Measurements from ENCODE around the gene CSNK2B.

The CSNK2B gene

DNA sequence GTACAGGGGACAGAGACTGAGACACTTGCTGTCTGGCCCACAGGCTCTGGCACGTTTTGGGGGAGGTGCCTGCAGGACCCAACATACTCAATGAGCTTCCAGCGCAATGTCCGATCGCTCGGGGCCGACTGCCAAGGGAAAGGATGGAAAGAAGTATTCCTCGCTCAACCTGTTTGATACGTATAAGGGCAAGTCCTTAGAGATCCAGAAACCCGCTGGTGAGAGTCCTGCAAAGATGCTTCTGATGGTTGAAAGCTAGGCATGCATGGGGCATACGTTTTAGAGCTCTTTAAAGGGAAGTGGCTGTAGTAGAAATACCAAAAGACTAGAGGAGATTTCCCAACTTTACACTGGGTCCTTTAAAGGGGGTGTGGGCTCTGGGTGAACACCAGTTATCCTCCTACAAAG is 43.2 kb upstream of the CSNK2B start:
- in situ Hi-C loops (cut with MboI; ENCODE audit: low pct_unique_long_range_greater_than_20kb, low sequenced_read_pairs, unreplicated experiment), result no loop called here
- TF ChIP-seq, protein P1, sequence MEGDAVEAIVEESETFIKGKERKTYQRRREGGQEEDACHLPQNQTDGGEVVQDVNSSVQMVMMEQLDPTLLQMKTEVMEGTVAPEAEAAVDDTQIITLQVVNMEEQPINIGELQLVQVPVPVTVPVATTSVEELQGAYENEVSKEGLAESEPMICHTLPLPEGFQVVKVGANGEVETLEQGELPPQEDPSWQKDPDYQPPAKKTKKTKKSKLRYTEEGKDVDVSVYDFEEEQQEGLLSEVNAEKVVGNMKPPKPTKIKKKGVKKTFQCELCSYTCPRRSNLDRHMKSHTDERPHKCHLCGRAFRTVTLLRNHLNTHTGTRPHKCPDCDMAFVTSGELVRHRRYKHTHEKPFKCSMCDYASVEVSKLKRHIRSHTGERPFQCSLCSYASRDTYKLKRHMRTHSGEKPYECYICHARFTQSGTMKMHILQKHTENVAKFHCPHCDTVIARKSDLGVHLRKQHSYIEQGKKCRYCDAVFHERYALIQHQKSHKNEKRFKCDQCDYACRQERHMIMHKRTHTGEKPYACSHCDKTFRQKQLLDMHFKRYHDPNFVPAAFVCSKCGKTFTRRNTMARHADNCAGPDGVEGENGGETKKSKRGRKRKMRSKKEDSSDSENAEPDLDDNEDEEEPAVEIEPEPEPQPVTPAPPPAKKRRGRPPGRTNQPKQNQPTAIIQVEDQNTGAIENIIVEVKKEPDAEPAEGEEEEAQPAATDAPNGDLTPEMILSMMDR (IDR thresholded peaks at IDR 0.05; ENCODE audit: extremely low read depth, insufficient read depth, missing control alignments), result no peak
- no peak for DNase-seq (ENCODE audit: low spot score)

DNA sequence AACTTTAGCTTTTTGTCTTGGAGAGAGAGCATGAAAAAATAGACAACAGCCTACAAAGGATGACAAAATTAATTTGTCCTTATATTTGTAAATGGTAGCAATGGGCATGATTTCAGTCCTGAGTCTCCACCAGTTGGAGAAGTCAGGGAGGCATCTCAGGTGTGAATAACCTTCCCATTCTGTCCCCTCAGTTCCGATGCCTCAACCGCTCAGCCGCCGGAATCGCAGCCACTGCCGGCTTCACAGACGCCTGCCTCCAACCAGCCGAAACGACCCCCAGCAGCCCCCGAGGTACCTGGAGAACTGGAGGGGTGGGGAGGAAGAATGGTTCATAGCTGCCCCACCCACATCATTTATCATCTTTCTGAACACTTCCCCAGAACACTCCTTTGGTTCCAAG is 41.8 kb upstream of the CSNK2B start:
- TF ChIP-seq, protein P1 (IDR thresholded peaks at IDR 0.05; ENCODE audit: extremely low read depth, insufficient read depth, missing control alignments), result no peak
- no peak for DNase-seq (ENCODE audit: low spot score)
- in situ Hi-C loops (cut with MboI; ENCODE audit: low pct_unique_long_range_greater_than_20kb, low sequenced_read_pairs, unreplicated experiment), result no loop called here

DNA sequence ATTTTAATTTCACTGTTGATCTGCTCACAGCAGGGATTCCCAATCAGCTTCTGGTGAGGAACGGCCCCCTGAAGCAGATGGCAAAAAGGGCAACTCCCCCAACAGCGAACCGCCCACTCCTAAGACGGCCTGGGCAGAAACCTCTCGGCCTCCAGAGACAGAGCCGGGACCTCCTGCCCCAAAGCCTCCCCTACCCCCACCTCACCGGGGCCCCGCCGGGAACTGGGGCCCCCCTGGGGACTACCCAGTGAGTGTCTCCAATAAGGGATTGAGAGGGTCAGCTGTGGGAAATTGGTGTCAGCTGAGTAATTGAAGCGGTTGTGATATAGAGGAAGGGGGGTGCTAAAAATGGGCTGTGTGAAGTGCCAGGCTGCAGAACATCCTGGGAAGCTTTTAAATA is 38.9 kb upstream of the CSNK2B start:
- in situ Hi-C loops (cut with MboI; ENCODE audit: low pct_unique_long_range_greater_than_20kb, low sequenced_read_pairs, unreplicated experiment), result no loop called here
- no peak for DNase-seq (ENCODE audit: low spot score)
- TF ChIP-seq, protein P1 (IDR thresholded peaks at IDR 0.05; ENCODE audit: extremely low read depth, insufficient read depth, missing control alignments), result no peak

DNA sequence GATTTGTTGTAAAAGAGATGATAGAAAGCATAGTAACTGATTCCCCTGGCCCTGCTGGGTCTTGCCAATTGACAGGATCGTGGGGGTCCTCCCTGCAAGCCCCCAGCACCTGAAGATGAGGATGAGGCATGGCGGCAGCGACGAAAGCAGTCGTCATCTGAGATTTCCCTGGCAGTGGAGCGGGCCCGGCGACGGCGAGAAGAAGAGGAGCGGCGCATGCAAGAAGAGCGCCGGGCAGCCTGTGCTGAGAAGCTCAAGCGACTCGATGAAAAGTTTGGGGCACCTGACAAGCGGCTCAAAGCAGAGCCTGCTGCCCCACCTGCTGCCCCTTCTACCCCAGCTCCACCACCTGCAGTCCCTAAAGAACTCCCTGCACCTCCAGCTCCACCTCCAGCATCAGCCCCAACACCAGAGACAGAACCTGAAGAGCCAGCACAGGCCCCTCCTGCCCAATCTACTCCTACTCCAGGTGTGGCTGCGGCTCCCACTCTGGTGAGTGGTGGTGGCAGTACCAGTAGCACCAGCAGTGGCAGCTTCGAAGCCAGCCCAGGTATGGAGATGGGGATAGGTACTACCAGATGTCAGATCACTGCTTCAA is 38.1 kb upstream of the CSNK2B start:
- TF ChIP-seq, protein P1 (IDR thresholded peaks at IDR 0.05; ENCODE audit: extremely low read depth, insufficient read depth, missing control alignments), result no peak

DNA sequence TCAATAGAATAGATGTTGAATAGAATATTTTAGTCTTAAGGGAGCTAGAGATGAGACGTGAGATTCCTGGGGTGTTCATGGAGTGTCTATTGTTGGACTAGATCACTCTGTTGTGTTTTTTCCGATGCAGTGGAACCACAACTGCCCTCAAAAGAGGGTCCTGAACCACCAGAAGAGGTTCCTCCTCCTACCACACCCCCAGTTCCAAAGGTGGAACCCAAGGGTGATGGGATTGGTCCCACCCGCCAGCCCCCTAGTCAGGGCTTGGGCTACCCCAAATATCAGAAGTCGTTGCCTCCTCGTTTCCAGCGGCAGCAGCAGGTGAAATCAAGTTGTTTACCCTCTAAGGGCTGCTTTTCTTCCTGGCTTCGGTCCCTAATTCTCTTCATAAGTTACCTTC is 36.9 kb upstream of the CSNK2B start:
- TF ChIP-seq, protein P1 (IDR thresholded peaks at IDR 0.05; ENCODE audit: extremely low read depth, insufficient read depth, missing control alignments), result no peak
- no peak for DNase-seq (ENCODE audit: low spot score)
- in situ Hi-C loops (cut with MboI; ENCODE audit: low pct_unique_long_range_greater_than_20kb, low sequenced_read_pairs, unreplicated experiment), result no loop called here

More for the DNA sequence above, 38.1 kb upstream of the CSNK2B start:
- in situ Hi-C loops (cut with MboI; ENCODE audit: low pct_unique_long_range_greater_than_20kb, low sequenced_read_pairs, unreplicated experiment), result no loop called here
- no peak for DNase-seq (ENCODE audit: low spot score)

DNA sequence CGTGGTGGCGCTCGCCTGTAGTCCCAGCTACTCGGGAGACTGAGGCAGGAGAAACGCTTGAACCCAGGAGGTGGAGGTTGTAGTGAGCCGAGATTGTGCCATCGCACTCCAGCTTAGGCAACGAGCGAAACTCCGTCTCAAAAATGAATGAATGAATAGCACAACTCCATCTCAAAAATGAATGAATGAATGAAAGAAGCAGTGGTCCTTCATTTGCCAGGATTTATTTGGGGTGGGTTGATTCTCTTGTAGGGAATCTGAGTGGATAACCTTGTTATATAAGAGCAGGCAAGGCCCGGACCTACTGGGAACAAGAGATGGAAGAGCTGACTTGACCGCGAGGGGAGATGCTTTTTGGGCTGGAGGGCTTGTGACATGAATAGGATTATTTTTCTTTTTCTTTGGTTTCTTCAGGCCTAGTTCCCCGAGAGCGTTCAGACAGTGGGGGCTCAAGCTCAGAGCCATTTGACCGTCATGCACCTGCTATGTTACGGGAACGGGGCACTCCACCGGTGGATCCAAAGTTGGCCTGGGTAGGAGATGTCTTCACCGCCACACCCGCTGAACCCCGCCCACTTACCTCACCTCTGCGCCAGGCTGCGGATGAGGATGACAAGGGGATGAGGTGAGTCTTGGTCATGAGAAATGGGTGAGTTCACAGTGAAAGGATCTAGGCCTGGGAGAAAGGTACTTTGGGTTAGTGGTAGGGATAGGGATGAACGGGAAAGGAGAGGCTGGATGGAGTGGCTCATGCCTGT is 35.5 kb upstream of the CSNK2B start:
- in situ Hi-C loops (cut with MboI; ENCODE audit: low pct_unique_long_range_greater_than_20kb, low sequenced_read_pairs, unreplicated experiment), result no loop called here
- TF ChIP-seq, protein P1 (IDR thresholded peaks at IDR 0.05; ENCODE audit: extremely low read depth, insufficient read depth, missing control alignments), result no peak
- no peak for DNase-seq (ENCODE audit: low spot score)
